GM21367 (cell line): Measurements from ENCODE around the gene SCAMP2.

Experiments
- ATAC-seq: cut with Tn5 transposase; IDR thresholded peaks from one replicate; pipeline ENCODE4 v1.9.1; 2021; ENCODE audit not compliant: unreplicated experiment

Gene SCAMP2

GRCh38 chr15:74863239-74864056 is 9.7 kb downstream of the SCAMP2 start:
- ATAC-seq = no peak

GRCh38 chr15:74858369-74858740 is 14.8 kb downstream of the SCAMP2 start:
- ATAC-seq = no peak

DNA sequence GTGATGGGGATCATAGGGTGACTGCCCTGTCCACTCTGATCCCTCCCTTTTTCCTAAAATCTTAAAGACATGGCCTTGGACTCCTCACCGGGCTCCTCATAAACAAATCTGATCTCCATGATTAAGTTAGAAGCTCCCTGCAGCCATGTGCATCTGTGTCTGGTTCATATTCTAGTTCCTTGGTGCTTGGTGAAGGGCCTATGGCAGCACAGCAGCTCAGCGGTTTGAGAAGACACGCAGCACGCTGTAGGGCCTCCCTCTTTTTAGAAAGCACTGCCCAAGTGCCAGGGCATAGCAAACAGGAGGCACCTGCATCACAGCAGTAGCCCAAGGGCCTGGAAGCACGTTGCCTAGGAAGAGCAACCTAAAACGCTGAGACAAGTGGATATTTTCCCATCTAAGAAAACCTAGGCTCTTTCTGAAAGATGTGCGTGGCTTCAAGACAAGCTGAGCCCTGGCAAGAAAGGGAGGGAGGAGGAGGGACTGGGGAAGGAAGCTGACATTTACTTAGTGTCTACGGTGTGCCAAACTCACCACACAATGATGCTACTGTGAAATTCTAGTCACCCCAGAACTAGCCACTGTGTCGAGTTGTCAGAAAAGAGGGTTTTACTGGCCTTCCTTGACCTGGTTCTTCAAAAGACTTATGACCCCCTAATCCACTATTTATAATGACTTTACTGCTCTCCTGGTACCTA is 15.3 kb downstream of the SCAMP2 start:
- peak; percentile 13 for ATAC-seq

DNA sequence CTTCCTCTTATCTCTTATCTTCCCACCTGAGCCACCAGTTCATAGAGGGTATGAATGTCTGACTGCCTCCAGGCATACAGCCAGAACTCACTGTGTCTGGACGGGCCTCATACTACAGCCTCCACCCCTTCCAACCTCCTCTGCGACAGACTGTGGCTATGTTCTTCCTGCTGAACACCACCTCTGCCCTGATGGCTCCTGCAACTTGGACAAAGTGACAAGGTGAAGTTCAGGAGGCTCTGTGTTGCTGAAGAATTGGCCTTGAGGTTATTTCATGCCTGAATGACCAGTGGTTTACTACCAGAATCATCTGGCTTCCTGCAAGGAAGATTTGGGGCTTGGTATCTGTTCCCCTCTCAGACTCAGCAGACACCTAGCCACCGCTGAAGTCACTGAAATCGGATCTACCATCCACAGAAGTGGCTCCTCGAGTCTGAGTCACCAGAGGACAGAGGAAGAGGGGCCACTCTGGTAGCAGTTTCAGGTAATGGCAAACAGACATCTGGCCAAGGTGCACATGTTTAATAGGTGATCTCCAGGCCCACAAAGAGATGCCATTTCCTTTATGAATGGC is 16.0 kb downstream of the SCAMP2 start:
- peak; percentile 62 for ATAC-seq

DNA sequence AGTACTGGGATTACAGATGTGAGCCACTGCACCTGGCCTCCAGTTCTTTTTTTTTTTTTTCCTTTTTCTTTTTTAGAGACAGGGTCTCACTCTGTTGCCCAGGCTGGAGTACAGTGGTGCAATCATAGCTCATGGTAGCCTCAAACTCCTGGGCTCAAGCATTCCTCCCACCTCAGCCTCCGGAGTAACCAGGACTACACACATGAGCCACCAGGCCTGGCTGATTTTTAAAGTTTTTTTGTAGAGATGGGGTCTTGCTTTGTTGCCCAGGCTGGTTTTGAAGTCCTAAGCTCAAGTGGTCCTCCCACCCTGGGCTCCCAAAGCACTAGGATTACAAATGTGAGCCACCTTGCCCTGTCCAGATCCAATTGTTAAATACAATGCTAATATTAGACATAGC is 16.6 kb downstream of the SCAMP2 start:
- ATAC-seq = no peak

GRCh38 chr15:74855857-74856256 is 17.3 kb downstream of the SCAMP2 start:
- no peak for ATAC-seq

DNA sequence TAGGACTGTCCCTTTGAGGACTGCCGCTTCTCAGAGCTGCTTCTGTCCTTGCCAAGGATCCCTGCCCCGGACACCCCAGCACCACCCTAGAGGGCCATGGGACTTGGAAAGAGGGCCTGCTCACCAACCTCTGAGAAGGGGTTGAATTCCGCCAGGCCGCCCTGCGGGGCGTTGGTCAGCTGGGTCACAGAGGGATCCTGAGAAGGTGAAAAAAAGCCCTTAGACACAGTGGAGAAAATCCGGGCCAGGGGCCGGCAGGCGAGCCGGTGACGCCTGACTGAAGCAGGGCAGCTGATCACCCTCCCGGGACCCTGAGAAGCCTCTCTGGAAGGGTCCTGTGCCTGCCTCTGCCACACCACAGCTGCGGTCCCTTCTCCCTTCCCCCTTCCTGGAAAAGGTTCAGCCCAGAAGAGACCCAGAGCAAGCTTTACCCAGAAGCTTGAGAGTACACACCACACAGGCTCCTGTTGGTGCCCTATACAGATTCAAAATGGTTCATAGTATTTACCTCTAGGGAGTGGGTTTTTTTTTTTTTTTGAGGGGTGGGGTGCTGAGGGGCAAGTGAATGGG is 18.6 kb downstream of the SCAMP2 start:
- no peak for ATAC-seq

DNA sequence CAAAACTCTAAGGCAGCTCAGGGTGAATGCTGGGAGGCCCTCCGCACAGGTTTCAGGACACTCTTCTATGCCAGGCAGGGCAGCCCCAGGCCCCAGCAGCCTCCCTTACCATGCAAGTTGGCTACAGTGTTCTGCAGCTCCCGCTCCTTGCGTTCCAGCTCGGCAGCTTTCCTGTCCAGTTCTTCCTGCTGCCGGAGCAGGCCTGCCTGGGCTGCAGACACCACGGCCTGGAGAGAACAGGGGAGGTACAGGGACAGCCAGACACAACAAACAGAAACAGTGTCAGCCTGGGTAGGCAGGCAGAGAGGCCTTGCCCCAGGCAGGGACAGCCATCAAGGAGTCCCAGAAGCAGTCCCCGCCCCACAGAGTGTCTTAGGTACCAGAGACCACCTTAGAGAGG is 21.2 kb downstream of the SCAMP2 start:
- no peak for ATAC-seq

- ATAC-seq = no peak
Observed at GRCh38 chr15:74850393-74850792, 22.8 kb downstream of the SCAMP2 start.

GRCh38 chr15:74847432-74847831 is 25.7 kb downstream of the SCAMP2 start:
- no peak for ATAC-seq

DNA sequence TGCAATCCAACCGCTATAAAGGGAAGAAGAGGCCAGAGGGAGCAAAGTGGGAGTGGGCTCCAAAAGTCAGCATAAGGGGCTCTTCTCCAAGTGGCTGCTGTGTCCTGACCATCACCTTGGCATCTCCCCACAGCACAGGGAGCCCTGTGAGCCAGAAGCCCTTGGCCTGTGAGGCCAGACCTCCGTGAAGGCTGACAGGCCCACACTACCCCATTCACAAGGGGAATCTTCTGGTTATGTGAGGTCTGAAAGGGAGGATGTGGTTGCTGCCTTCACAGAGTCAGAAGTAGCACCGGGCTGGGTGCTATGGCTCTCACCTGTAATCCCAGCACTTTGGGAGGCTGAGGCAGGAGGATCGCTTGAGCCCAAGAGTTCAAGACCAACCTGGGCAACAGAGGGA is 27.6 kb downstream of the SCAMP2 start:
- no peak for ATAC-seq

DNA sequence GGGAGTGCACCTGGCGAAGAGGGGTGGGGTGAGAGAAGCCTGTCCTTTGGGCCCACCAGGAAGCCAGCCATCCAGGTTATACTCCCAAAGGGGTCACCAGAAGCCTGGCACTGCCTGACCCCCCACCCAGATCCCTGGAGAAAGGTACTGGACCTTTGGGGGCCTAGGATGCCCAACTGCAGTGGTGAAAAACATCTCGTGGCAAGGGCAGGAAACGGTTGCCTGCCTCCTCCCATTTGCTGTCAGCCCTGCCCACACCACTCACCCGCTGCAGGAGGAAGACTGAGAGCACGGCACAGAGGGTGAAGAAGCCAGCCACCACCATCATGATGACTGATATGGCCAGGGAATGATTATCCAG is 28.0 kb downstream of the SCAMP2 start:
- no peak for ATAC-seq

DNA sequence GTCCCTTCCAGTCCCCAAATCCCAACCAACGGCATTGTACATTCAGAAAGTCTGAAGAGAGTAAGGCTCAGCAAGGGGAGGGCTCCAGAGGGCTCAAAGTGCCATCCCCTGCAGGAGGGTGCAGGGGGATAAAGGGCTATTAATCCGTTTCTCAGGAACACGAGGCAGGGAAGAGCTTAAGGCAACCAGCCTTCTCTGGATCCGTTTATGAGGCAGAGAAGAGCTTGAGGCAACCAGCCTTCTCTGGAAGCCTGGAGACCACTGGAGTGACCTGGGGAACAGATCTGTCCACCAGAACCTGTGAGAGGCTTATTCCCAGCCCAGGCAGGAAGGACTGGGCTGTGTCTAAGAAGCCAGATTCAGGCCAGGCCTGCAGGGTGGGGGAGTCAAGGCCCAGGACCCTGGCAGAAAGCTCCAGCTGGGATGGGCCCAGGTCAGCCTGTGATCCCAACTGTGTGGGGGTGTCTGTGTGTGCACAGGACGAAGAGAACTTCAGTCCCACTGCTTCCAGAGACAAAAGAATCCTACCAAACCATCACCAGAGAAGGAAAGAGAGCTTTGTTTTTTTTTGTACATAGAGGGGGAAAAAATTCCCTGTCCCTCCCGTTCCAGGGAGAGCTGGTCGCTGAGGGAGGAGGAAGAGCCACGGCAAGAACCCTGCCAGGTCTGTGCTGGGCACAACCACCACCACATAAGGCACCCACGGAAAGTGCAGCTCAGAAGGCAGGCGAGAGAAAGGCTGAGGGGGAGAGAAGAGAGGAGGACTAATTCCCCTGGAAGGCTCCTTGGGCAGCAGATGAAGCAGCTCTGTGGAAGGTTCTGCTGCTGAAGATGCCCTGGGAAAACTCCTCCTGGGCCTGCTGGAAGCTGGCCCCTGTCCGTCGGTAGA is 28.6 kb downstream of the SCAMP2 start:
- ATAC-seq = no peak

- no peak for ATAC-seq
Observed at GRCh38 chr15:74843891-74844299, 29.3 kb downstream of the SCAMP2 start.

DNA sequence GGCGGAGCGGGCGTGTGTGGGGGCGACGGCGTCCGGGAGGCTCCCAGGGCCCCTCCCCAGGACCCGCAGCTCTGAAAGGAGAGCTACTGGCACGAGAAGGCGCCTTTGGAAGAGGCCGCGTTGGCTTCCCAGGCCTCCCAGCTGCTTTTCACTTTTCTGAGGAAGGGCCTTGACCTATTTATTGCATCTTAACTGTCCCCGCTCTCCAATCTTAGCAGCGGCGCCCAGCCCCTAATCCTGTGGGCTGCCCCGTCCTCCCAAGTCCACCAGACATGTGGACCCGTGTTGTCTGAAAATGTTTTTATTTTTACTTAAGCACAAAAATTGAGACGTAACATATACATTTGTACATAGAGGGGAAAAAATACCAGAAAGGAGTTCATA is 29.7 kb downstream of the SCAMP2 start:
- ATAC-seq = no peak

- ATAC-seq = peak; percentile 69
Observed at GRCh38 chr15:74842581-74843444, 30.4 kb downstream of the SCAMP2 start, which contains the start of gene ULK3. TSS of gene ULK3 (minus strand) at chr15:74843156. CDS start at chr15:74843105, 51 bp downstream.

DNA sequence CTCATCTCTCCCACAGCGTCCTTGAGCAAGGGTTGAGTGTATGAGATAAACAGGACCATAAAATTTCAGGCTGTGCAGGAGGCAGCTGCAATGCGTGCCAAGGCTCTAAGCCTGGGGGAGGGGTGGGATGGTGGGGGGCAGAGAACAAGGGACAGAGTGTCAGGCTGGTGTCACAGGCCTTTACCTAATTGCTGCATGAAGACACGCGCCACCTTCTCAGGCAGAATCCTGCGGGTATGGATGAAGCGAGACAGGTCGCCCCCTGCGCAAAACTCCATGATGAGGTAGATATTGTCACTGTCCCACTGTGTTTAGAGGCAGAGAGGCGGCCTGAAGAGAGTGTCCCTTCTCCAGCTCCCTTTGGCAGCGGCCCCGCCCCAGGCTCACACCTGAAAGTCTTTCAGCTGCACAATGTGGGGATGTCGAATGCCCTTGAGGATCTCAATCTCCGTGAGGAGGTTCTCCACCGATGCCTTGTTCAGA is 31.2 kb downstream of the SCAMP2 start:
- no peak for ATAC-seq

DNA sequence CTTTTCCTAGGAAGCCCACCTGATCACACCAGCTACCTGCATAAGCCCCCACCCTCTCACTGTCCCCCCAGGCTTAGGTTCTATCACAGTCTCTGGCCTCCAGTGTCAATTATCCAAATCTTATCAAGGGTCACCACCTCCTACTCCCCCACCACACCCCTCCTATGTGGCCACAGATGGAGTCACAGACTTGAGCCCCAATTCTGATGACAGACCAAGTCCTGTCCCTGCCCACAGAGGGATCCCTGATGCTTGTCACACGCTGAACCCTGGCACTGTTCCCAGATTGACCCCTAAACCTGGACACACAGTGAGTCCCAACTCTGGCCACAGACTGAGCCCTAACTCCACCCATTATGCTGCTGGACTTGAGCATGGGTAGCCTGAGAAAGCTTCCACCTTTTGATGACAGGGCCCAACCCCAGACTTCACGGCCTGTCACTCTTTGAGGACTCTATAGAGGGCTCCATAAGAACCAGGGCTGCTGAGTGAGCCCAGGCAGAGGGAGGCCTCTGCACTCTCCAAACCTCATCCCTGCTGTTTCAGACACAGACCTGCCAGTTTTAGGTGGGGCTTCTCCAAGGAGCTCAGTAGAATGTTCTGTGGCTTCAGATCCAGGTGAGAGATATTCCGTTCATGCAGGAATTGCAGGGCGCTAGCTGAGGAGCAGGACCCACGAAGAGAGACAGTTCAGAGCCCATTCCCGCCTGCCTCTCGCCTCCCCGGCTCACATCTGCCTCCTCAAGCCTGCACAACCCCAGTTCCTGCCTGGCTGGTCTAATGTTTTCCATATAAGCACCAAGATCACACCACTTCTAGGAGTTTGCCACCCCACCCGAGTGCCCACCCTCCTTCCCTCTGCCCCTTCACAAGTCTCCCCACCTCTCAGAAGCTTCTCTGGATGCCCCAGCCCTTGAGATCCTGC is 32.1 kb downstream of the SCAMP2 start:
- ATAC-seq = no peak
